ENCODE data around the gene LRP2BP. TPM values are rescaled to one million over a fixed set of nuclear protein-coding genes. Genes with fewer than 3 reads are reported as not detected.

Gene LRP2BP
- total RNA-seq, 1 experiment from 2014 or later: 0.19 TPM

- Histone ChIP-seq H3K27ac (ENCODE audit: low read depth, low read length, poor library complexity, severe bottlenecking) (no peak overlapping the region), H3K4me1 (ENCODE audit: insufficient read depth, low read length, poor library complexity, severe bottlenecking) (peaks cover 11% of the 10 kb centered on the region), H3K36me3 (ENCODE audit: insufficient read depth, low read length, poor library complexity, severe bottlenecking) (no peaks in the 10 kb centered on the region), H3K27me3 (replicated peaks; ENCODE audit: insufficient read depth, low read depth, low read length, poor library complexity) (no peaks in the 10 kb centered on the region), H3K4me3 (ENCODE audit: low read depth, low read length, poor library complexity, severe bottlenecking) (no peak overlapping the region), H3K9me3 (ENCODE audit: low read depth, low read length, poor library complexity, severe bottlenecking) (no peaks in the 10 kb centered on the region)
- POLR2A ChIA-PET (ENCODE audit: low non-redundant PET): no interaction called here
- no TSS peak for BruUV-seq (replicated peaks)
- intact Hi-C loops (cut with micrococcal nuclease; ENCODE audit: unreplicated experiment): no loop called here
- no peak for DNase-seq (ENCODE audit: low spot score)
- TF ChIP-seq CTCF (conservative IDR thresholded peaks at IDR 0.05; ENCODE audit: low read depth, low read length): no peak
- no peak for TF ChIP-seq EZH2 (IDR thresholded peaks at IDR 0.05; ENCODE audit: borderline replicate concordance, low read depth, low read length, poor library complexity, severe bottlenecking)
- CTCF ChIA-PET: no interaction called here
These were observed 4.8 kb downstream of the LRP2BP start for GRCh38 chr4:185390941-185391340.

GRCh38 chr4:185387957-185388356 is 7.8 kb downstream of the LRP2BP start:
- ChIA-PET CTCF (no interaction called here), POLR2A (ENCODE audit: low non-redundant PET) (no interaction called here)
- intact Hi-C loops (cut with micrococcal nuclease; ENCODE audit: unreplicated experiment): no loop called here
- no TSS peak for BruUV-seq (replicated peaks)
- no peak for TF ChIP-seq CTCF (conservative IDR thresholded peaks at IDR 0.05; ENCODE audit: low read depth, low read length)
- no peak for TF ChIP-seq EZH2 (IDR thresholded peaks at IDR 0.05; ENCODE audit: borderline replicate concordance, low read depth, low read length, poor library complexity, severe bottlenecking)
- Histone ChIP-seq H3K4me3 (ENCODE audit: low read depth, low read length, poor library complexity, severe bottlenecking) (no peak overlapping the region), H3K27me3 (replicated peaks; ENCODE audit: insufficient read depth, low read depth, low read length, poor library complexity) (no peaks in the 10 kb centered on the region), H3K4me1 (ENCODE audit: insufficient read depth, low read length, poor library complexity, severe bottlenecking) (peaks cover 9% of the 10 kb centered on the region), H3K36me3 (ENCODE audit: insufficient read depth, low read length, poor library complexity, severe bottlenecking) (no peaks in the 10 kb centered on the region), H3K27ac (ENCODE audit: low read depth, low read length, poor library complexity, severe bottlenecking) (no peak overlapping the region), H3K9me3 (ENCODE audit: low read depth, low read length, poor library complexity, severe bottlenecking) (peaks cover under 1% of the 10 kb centered on the region)
- no peak for DNase-seq (ENCODE audit: low spot score)

- no peaks in the 10 kb centered on the region for H3K27me3 ChIP-seq (replicated peaks; ENCODE audit: insufficient read depth, low read depth, low read length, poor library complexity)
- H3K4me1 ChIP-seq (ENCODE audit: insufficient read depth, low read length, poor library complexity, severe bottlenecking): peaks cover 20% of the 10 kb centered on the region
- BruUV-seq (replicated peaks): no TSS peak
- peak; percentile 54 for DNase-seq (ENCODE audit: low spot score)
- peaks cover 14% of the 10 kb centered on the region for H3K9me3 ChIP-seq (ENCODE audit: low read depth, low read length, poor library complexity, severe bottlenecking)
- TF ChIP-seq EZH2 (IDR thresholded peaks at IDR 0.05; ENCODE audit: borderline replicate concordance, low read depth, low read length, poor library complexity, severe bottlenecking): no peak
- TF ChIP-seq CTCF (conservative IDR thresholded peaks at IDR 0.05; ENCODE audit: low read depth, low read length): no peak
- ChIA-PET CTCF (interaction anchor here (0.6 kb wide), 1 partner anchor 43 kb away, joined by 3 read pairs; no protein-coding TSS in a partner anchor), POLR2A (ENCODE audit: low non-redundant PET) (interaction anchor here (0.6 kb wide), 1 partner anchor 141 kb away, joined by 4 read pairs; no protein-coding TSS in a partner anchor)
- H3K27ac ChIP-seq (ENCODE audit: low read depth, low read length, poor library complexity, severe bottlenecking): no peak overlapping the region
- no peaks in the 10 kb centered on the region for H3K36me3 ChIP-seq (ENCODE audit: insufficient read depth, low read length, poor library complexity, severe bottlenecking)
- no peak overlapping the region for H3K4me3 ChIP-seq (ENCODE audit: low read depth, low read length, poor library complexity, severe bottlenecking)
- intact Hi-C loops (cut with micrococcal nuclease; ENCODE audit: unreplicated experiment): no loop called here
These were observed 10.8 kb downstream of the LRP2BP start for GRCh38 chr4:185384930-185385331.

Data from A673 (cell line).